GM19351 (cell line): ENCODE results near the gene SLC25A13.
"Not testable (repeated sequence)": the region's sequence is repeated elsewhere in the genome, so short reads cannot be mapped to it uniquely, and the experiment has no call there.

Source experiments
- ATAC-seq: cut with Tn5 transposase; IDR thresholded peaks from one replicate; pipeline ENCODE4 v1.9.1; 2021; ENCODE audit warnings: mild to moderate bottlenecking, moderate library complexity; ENCODE audit not compliant: unreplicated experiment

Gene SLC25A13

GRCh38 chr7:96173781-96174180 lies 148.1 kb downstream of the SLC25A13 start:
- ATAC-seq, result no peak

GRCh38 chr7:96169439-96169838 lies 152.5 kb downstream of the SLC25A13 start:
- no peak for ATAC-seq

- ATAC-seq, result no peak
Observed at GRCh38 chr7:96167424-96167823, 154.5 kb downstream of the SLC25A13 start.

- ATAC-seq, result no peak
Observed at GRCh38 chr7:96161897-96162296, 160.0 kb downstream of the SLC25A13 start.

GRCh38 chr7:96157856-96158255 lies 164.0 kb downstream of the SLC25A13 start:
- ATAC-seq, result no peak

GRCh38 chr7:96154506-96154905 lies 167.4 kb downstream of the SLC25A13 start:
- not testable (repeated sequence) for ATAC-seq

- ATAC-seq, result no peak
Observed at GRCh38 chr7:96152706-96153105, 169.2 kb downstream of the SLC25A13 start.

- no peak for ATAC-seq
Observed at GRCh38 chr7:96151889-96152288, 170.0 kb downstream of the SLC25A13 start.

GRCh38 chr7:96144260-96144526 lies 177.7 kb downstream of the SLC25A13 start:
- no peak for ATAC-seq

GRCh38 chr7:96143495-96144259 lies 178.2 kb downstream of the SLC25A13 start:
- no peak for ATAC-seq

GRCh38 chr7:96136600-96137239 lies 185.2 kb downstream of the SLC25A13 start:
- ATAC-seq, result no peak

- no peak for ATAC-seq
Observed at GRCh38 chr7:96135241-96135640, 186.7 kb downstream of the SLC25A13 start.

- ATAC-seq, result no peak
Observed at GRCh38 chr7:96131525-96131924, 190.4 kb downstream of the SLC25A13 start.

- no peak for ATAC-seq
Observed at GRCh38 chr7:96127746-96128145, 194.2 kb downstream of the SLC25A13 start.

GRCh38 chr7:96126382-96126781 lies 195.5 kb downstream of the SLC25A13 start:
- no peak for ATAC-seq

- ATAC-seq, result no peak
Observed at GRCh38 chr7:96122746-96123145, 199.2 kb downstream of the SLC25A13 start.

GRCh38 chr7:96121752-96122151 lies 200.1 kb downstream of the SLC25A13 start:
- ATAC-seq, result no peak

GRCh38 chr7:96120445-96121225 lies 201.3 kb downstream of the SLC25A13 start:
- ATAC-seq, result no peak

- ATAC-seq, result no peak
Observed at GRCh38 chr7:96118449-96119001, 203.4 kb downstream of the SLC25A13 start.

GRCh38 chr7:96116173-96116572 lies 205.7 kb downstream of the SLC25A13 start:
- no peak for ATAC-seq

GRCh38 chr7:96114190-96114589 lies 207.7 kb downstream of the SLC25A13 start:
- ATAC-seq, result no peak

GRCh38 chr7:96111405-96111804 lies 210.5 kb downstream of the SLC25A13 start:
- no peak for ATAC-seq
